Stomach (tissue), 4 donors: ENCODE data around the gene TCERG1.

Experiments
- POLR2AphosphoS5 ChIP-seq, 3 donors: sonication (generic); formaldehyde crosslinking; IDR thresholded peaks; one replicate each; pipeline ENCODE4 v1.6.1; 2016; ENCODE audit warnings: antibody characterized with exemption in 3 of 3
- TF ChIP-seq, protein P1 (sequence below), 7 experiments: fragments of 450-650 bp in 4 of 7; fragments of 200-600 bp in 3 of 7; sonication (generic) in 3 of 7; IDR thresholded peaks; one replicate each; pipeline ENCODE4 v1.5.1; 2016 to 2019; ENCODE audit warnings: antibody characterized with exemption in 7 of 7, control low read depth in 2 of 7, mild to moderate bottlenecking in 1 of 7

DNA sequence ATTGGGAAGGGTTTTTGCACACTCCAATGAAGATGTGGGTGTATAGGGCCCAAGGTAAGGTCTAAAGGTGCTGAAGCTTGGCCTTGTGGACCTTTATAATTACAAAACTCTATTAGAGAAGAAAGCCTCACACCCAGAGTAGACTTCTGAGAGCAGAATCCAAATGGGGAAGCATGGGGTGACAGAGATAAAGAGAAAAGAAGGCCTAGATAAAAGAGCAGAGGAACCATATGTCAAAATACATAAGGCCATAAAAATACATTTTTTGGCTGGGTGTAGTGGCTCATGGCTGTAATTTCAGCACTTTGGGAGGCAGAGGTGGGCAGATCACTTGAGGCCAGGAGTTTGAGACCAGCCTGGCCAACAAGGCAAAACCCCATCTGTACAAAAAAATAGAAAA lies 27.4 kb upstream of the TCERG1 start:
- TF ChIP-seq POLR2AphosphoS5 (IDR thresholded peaks at IDR 0.05), result no peak
- TF ChIP-seq, protein P1, sequence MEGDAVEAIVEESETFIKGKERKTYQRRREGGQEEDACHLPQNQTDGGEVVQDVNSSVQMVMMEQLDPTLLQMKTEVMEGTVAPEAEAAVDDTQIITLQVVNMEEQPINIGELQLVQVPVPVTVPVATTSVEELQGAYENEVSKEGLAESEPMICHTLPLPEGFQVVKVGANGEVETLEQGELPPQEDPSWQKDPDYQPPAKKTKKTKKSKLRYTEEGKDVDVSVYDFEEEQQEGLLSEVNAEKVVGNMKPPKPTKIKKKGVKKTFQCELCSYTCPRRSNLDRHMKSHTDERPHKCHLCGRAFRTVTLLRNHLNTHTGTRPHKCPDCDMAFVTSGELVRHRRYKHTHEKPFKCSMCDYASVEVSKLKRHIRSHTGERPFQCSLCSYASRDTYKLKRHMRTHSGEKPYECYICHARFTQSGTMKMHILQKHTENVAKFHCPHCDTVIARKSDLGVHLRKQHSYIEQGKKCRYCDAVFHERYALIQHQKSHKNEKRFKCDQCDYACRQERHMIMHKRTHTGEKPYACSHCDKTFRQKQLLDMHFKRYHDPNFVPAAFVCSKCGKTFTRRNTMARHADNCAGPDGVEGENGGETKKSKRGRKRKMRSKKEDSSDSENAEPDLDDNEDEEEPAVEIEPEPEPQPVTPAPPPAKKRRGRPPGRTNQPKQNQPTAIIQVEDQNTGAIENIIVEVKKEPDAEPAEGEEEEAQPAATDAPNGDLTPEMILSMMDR (IDR thresholded peaks at IDR 0.05), result no peak
